K562 (cell line): ENCODE results near the gene GSTA4. TPM values are rescaled to one million over a fixed set of nuclear protein-coding genes. Genes with fewer than 3 reads are reported as not detected.
A peak's percentile ranks its signal among the peaks of the same experiment; 100 is the strongest.

Experiments used
- ATAC-seq: fragments of 200-7000 bp; cut with Tn5 transposase; 3 replicates; pipeline ENCODE4 v1.9.1; 2020; ENCODE audit warnings: moderate library complexity
- BruUV-seq: library from RNA; stranded (reverse); fragments of 400-500 nt; replicated peaks from 2 replicates; lab custom pipeline; 2021; lab: Mats Ljungman, UMichigan
- CTCF ChIA-PET: fragments of 300-600 bp; formaldehyde crosslinking; extraction: SDS; loops from one replicate; lab custom pipeline; 2021; ENCODE audit warnings: low intra/inter-chr PET ratio; lab: Yijun Ruan, JAX
- POLR2A ChIA-PET: fragments of 300-600, 350-650 bp; sonication (Branson Sonifier 250); formaldehyde crosslinking; extraction: SDS; loops from one replicate; lab custom pipeline; 2021; ENCODE audit warnings: antibody characterized with exemption, inconsistent platforms; lab: Yijun Ruan, JAX
- DNase-seq, 4 experiments: peaks; one replicate each; pipeline versions ENCODE4 v3.0.0 to v3.0.0-alpha.2; 2011 to 2018; ENCODE audit warnings: low spot score in 3 of 4, mixed read lengths in 3 of 4; ENCODE audit errors: extremely low read depth in 1 of 4
- FAIRE-seq: peaks from 2 replicates; lab custom pipeline; 2011; peaks lifted over from hg19 to GRCh38; lab: Jason Lieb, UNC
- H2AFZ ChIP-seq: 2 replicates; pipeline ENCODE4 v1.6.0; 2011; ENCODE audit warnings: low read depth, low read length, control low read depth, inconsistent platforms
- H3K27ac ChIP-seq: fragments of 200-600 bp; 3 replicates; pipeline ENCODE4 v1.8.0; 2011; ENCODE audit warnings: low read depth, mild to moderate bottlenecking, control low read depth, inconsistent platforms, low read length, moderate library complexity, mixed read lengths; ENCODE audit errors: extremely low read depth
- H3K27me3 ChIP-seq, 2 experiments: fragments of 300-600 bp in 1 of 2; 2 replicates in 1 of 2; 3 replicates in 1 of 2; pipeline versions ENCODE4 v1.6.0 to v1.8.0; 2011; ENCODE audit warnings: inconsistent platforms in 2 of 2, low read length in 2 of 2, mild to moderate bottlenecking in 1 of 2, mixed read lengths in 1 of 2, moderate library complexity in 1 of 2; ENCODE audit not compliant: control insufficient read depth in 2 of 2, insufficient read depth in 2 of 2
- H3K36me3 ChIP-seq: fragments of 300-600 bp; 3 replicates; pipeline ENCODE4 v1.8.0; 2011; ENCODE audit warnings: mild to moderate bottlenecking, low read length, inconsistent platforms; ENCODE audit not compliant: control insufficient read depth, insufficient read depth
- H3K4me1 ChIP-seq, 2 experiments: fragments of 200-600 bp in 1 of 2; replicated peaks in 1 of 2; 2 replicates in 1 of 2; 3 replicates in 1 of 2; pipeline versions ENCODE4 v1.5.1 to v1.8.0; 2011; ENCODE audit warnings: inconsistent platforms in 2 of 2, low read length in 2 of 2, mild to moderate bottlenecking in 1 of 2, mixed read lengths in 1 of 2, moderate library complexity in 1 of 2; ENCODE audit not compliant: control insufficient read depth in 2 of 2, insufficient read depth in 2 of 2
- H3K4me2 ChIP-seq: 2 replicates; pipeline ENCODE4 v1.6.1; 2011; ENCODE audit warnings: low read length, control low read depth, inconsistent platforms, mixed read lengths; ENCODE audit not compliant: insufficient read depth
- H3K4me3 ChIP-seq: fragments of 200-600 bp; sonication (generic), shearing (Covaris generic); 2 replicates; pipeline ENCODE4 v1.5.1; 2016; ENCODE audit warnings: control low read depth, inconsistent platforms
- H3K79me2 ChIP-seq: fragments of 200-600 bp; 3 replicates; pipeline ENCODE4 v1.8.0; 2011; ENCODE audit warnings: low read length, inconsistent platforms; ENCODE audit not compliant: control insufficient read depth, insufficient read depth
- H3K9ac ChIP-seq, 2 experiments: 2 replicates each; pipeline versions ENCODE4 v1.6.0 to v1.6.1; 2011; ENCODE audit warnings: low read depth in 2 of 2, low read length in 2 of 2, control low read depth in 1 of 2, inconsistent platforms in 1 of 2, mild to moderate bottlenecking in 1 of 2, mixed read lengths in 1 of 2; ENCODE audit not compliant: insufficient read depth in 1 of 2
- H3K9me1 ChIP-seq: one replicate; pipeline ENCODE4 v1.6.0; 2011; ENCODE audit warnings: inconsistent platforms, mild to moderate bottlenecking, low read length, moderate library complexity; ENCODE audit not compliant: control insufficient read depth, insufficient read depth
- H3K9me3 ChIP-seq: replicated peaks from 2 replicates; pipeline ENCODE4 v1.5.1; 2011; ENCODE audit warnings: low read depth, low read length, inconsistent platforms; ENCODE audit not compliant: control insufficient read depth, insufficient read depth
- H4K20me1 ChIP-seq: replicated peaks from 2 replicates; pipeline ENCODE4 v1.6.1; 2011; ENCODE audit warnings: low read length, inconsistent platforms, mixed read lengths; ENCODE audit not compliant: control insufficient read depth, insufficient read depth
- E2F6 ChIP-seq, 2 experiments: IDR thresholded peaks; 2 replicates each; pipeline ENCODE4 v1.6.1; 2011; ENCODE audit warnings: borderline replicate concordance in 1 of 2, control low read depth in 1 of 2, low read depth in 1 of 2, low read length in 1 of 2, mild to moderate bottlenecking in 1 of 2, mixed read lengths in 1 of 2, moderate library complexity in 1 of 2; ENCODE audit not compliant: insufficient read depth in 1 of 2, insufficient read length in 1 of 2, poor library complexity in 1 of 2, severe bottlenecking in 1 of 2; ENCODE audit errors: extremely low read depth in 1 of 2
- ESRRA ChIP-seq: fragments of 450-650 bp; IDR thresholded peaks from 2 replicates; pipeline ENCODE4 v1.6.1; 2014; ENCODE audit warnings: low read depth, mild to moderate bottlenecking, moderate library complexity, borderline replicate concordance
- GABPA ChIP-seq: fragments of 200-800 bp; sonication (Bioruptor generic); conservative IDR thresholded peaks from 2 replicates; pipeline ENCODE4 v1.6.1; 2016; ENCODE audit warnings: low read depth, missing genetic modification characterization, missing compliant biosample characterization
- HDAC8 ChIP-seq: fragments of 450-650 bp; IDR thresholded peaks from 2 replicates; pipeline ENCODE4 v1.6.1; 2016; ENCODE audit warnings: mild to moderate bottlenecking, missing genetic modification characterization, moderate library complexity, missing compliant biosample characterization
- MEF2A ChIP-seq: IDR thresholded peaks from 2 replicates; pipeline ENCODE4 v1.6.1; 2011; ENCODE audit warnings: low read depth, mild to moderate bottlenecking, low read length, moderate library complexity; ENCODE audit not compliant: control insufficient read depth
- MEF2D ChIP-seq: conservative IDR thresholded peaks from 2 replicates; pipeline ENCODE4 v1.6.1; 2016; ENCODE audit warnings: low read depth, missing genetic modification characterization, missing compliant biosample characterization
- NCOA1 ChIP-seq: fragments of 450-650 bp; IDR thresholded peaks from 2 replicates; pipeline ENCODE4 v1.6.1; 2016; ENCODE audit warnings: low read depth
- SMC3 ChIP-seq: conservative IDR thresholded peaks from 2 replicates; pipeline ENCODE4 v1.6.1; 2011; ENCODE audit warnings: low read depth, low read length, improper control_type of control experiment; ENCODE audit not compliant: insufficient read depth
- ZBTB11 ChIP-seq, 3 experiments: fragments of 200-800 bp in 1 of 3; fragments of 250-450 bp in 1 of 3; fragments of 450-650 bp in 1 of 3; sonication (Bioruptor Pico) in 1 of 3; sonication (Bioruptor generic) in 1 of 3; formaldehyde crosslinking in 1 of 3; IDR thresholded peaks; 2 replicates each; pipeline versions ENCODE4 v1.6.1 to v1.8.0; 2016 to 2022; ENCODE audit warnings: mild to moderate bottlenecking in 2 of 3, missing genetic modification characterization in 2 of 3, missing compliant biosample characterization in 1 of 3, moderate library complexity in 1 of 3
- ZBTB12 ChIP-seq: fragments of 250-450 bp; sonication (Bioruptor Pico); IDR thresholded peaks from 2 replicates; pipeline ENCODE4 v1.4.0; 2020
- ZKSCAN8 ChIP-seq: fragments of 200-800 bp; sonication (Bioruptor generic); IDR thresholded peaks from 2 replicates; pipeline ENCODE4 v1.6.1; 2016; ENCODE audit warnings: missing genetic modification characterization, missing compliant biosample characterization
- ZNF436 ChIP-seq: fragments of 250-450, 450-650 bp; sonication (Bioruptor Pico); formaldehyde crosslinking; IDR thresholded peaks from 2 replicates; pipeline ENCODE4 v1.7.0; 2020; ENCODE audit warnings: mild to moderate bottlenecking
- ZNF740 ChIP-seq, 3 experiments: fragments of 200-800 bp in 1 of 3; sonication (Bioruptor generic) in 1 of 3; sonication (generic) in 1 of 3; formaldehyde crosslinking in 1 of 3; IDR thresholded peaks; 2 replicates each; pipeline versions ENCODE4 v1.6.1 to v1.8.0; 2016 to 2022; ENCODE audit warnings: mild to moderate bottlenecking in 2 of 3, missing compliant biosample characterization in 2 of 3, missing genetic modification characterization in 2 of 3, missing genetic modification reagents in 1 of 3
- ZNF778 ChIP-seq: fragments of 450-650 bp; formaldehyde crosslinking; IDR thresholded peaks from 2 replicates; pipeline ENCODE4 v1.4.0; 2020; ENCODE audit warnings: mild to moderate bottlenecking, moderate library complexity
- WGBS: fragments of 100-300 bp; shearing (Covaris generic); methylation state at CpG from one replicate; pipeline ENCODE4 v1.1.6; 2016; ENCODE audit warnings: low coverage, mixed read lengths; ENCODE audit not compliant: insufficient coverage; ENCODE audit errors: missing lambda C conversion rate; 5-methylcytosine and 5-hydroxymethylcytosine counted together
- in situ Hi-C: fragments of 300-500 bp; cut with MboI; formaldehyde crosslinking; loops from 4 replicates; pipeline ENCODE4 v1.15.0; 2018; ENCODE audit warnings: inconsistent platforms, mixed read lengths
- intact Hi-C: fragments of 100-400 bp; cut with micrococcal nuclease; formaldehyde crosslinking; loops from 2 replicates; pipeline ENCODE4 v1.14.2; 2022
- polyA plus RNA-seq, 8 experiments: library from polyadenylated mRNA; depleted of rRNA in 4 of 8; stranded (reverse) in 5 of 8; unstranded in 3 of 8; fragments of >200 nt; fragmentation: Nextera tagmentation in 2 of 8; fragmentation: Illumina TruSeq in 1 of 8; extraction: Ambion mirVana in 2 of 8; extraction: Trizol in 1 of 8; gene quantifications; 2 replicates each; pipeline versions ENCODE4 v1.2.1 to v1.2.3, GENCODE V29; 2011 to 2014; ENCODE audit warnings: inconsistent platforms in 1 of 8, missing spikeins in 1 of 8
- total RNA-seq, 7 experiments: library from RNA; depleted of rRNA in 6 of 7; stranded (reverse); fragments of >200 nt in 6 of 7; fragmentation: Illumina TruSeq in 2 of 7; extraction: Trizol in 2 of 7; gene quantifications; 2 replicates each; pipeline versions ENCODE4 v1.2.1 to v1.2.3, GENCODE V29; 2011 to 2021; ENCODE audit warnings: low replicate concordance in 1 of 7

Gene GSTA4
- total and polyA plus RNA-seq, 9 of the 15 experiments (the other 6 are each of a cell fraction or from before 2014, with no cell fraction given): 0.89 to 4.0 (median 2.0) TPM

- H3K27me3 ChIP-seq: no peaks in the 10 kb centered on the region
- no peaks in the 10 kb centered on the region for H3K9me1 ChIP-seq
- H3K4me3 ChIP-seq: no peak overlapping the region
- ChIA-PET CTCF (no interaction called here), POLR2A (interaction anchor here (0.7 kb wide), 1 partner anchor 10 kb away, joined by 3 read pairs; no protein-coding TSS in a partner anchor)
- no peaks in the 10 kb centered on the region for H3K9me3 ChIP-seq
- ATAC-seq: no peak; the same call in 2 of the 3 replicates
- H2AFZ ChIP-seq: no peak overlapping the region
- in situ Hi-C loops: no loop called here
- intact Hi-C loops: no loop called here
- H3K27ac ChIP-seq: no peak overlapping the region
- WGBS: 10% methylated on average over 3 of the region's 3 CpGs
- no peak overlapping the region for H3K9ac ChIP-seq
- no peak for FAIRE-seq
- H3K79me2 ChIP-seq: no peaks in the 10 kb centered on the region
- DNase-seq: no peak
- no peaks in the 10 kb centered on the region for H3K36me3 ChIP-seq
- H3K4me1 ChIP-seq: no peaks in the 10 kb centered on the region; a peak in 2 of 5 replicates
- BruUV-seq: no TSS peak
- peak; percentile 66; the same call in 1 of the 2 replicates for TF ChIP-seq MEF2D (tag)
- no peak for TF ChIP-seq ZNF436 (CRISPR knock-in tag)
- TF ChIP-seq MEF2A: 0 out of 2 replicates have a peak, but pooled peaks have one; percentile 29
- no peak for TF ChIP-seq E2F6 (IDR thresholded peaks at IDR 0.05; ENCODE audit: borderline replicate concordance in 1 of 2, extremely low read depth in 1 of 2, insufficient read depth in 1 of 2, insufficient read length in 1 of 2, low read depth in 1 of 2, low read length in 1 of 2, poor library complexity in 1 of 2, severe bottlenecking in 1 of 2)
- no peak for TF ChIP-seq ZBTB12
- peak; percentile 14; the same call in 1 of the 2 replicates for TF ChIP-seq ESRRA
- no peak for TF ChIP-seq ZBTB11 (CRISPR knock-in tag; IDR thresholded peaks at IDR 0.05)
- TF ChIP-seq ZNF778 (CRISPR knock-in tag): no peak
- TF ChIP-seq SMC3: no peak
- TF ChIP-seq NCOA1: no peak
- no peak for TF ChIP-seq ZNF740 (CRISPR knock-in tag; IDR thresholded peaks at IDR 0.05)
- TF ChIP-seq ZNF740 (tag; IDR thresholded peaks at IDR 0.05): no peak
- no peak for TF ChIP-seq ZKSCAN8 (CRISPR knock-in tag)
- TF ChIP-seq GABPA (tag): peak; percentile 64
- no peak for TF ChIP-seq HDAC8 (tag)
- no peaks in the 10 kb centered on the region for H4K20me1 ChIP-seq
- H3K4me2 ChIP-seq: no peak overlapping the region
Observed at GRCh38 chr6:52984247-52984646, 10.8 kb downstream of the GSTA4 start.
